Stimulated activated CD4-positive, alpha-beta T cell treated with anti-CD3 and anti-CD28 coated beads, Interleukin-2, amount 100 ng/mL, for 4 hours (primary cell): ENCODE results near the gene ST7L.
"Not testable (repeated sequence)": the region's sequence is repeated elsewhere in the genome, so short reads cannot be mapped to it uniquely, and the experiment has no call there.

Source experiments
- DNase-seq: peaks from one replicate; pipeline ENCODE4 v3.0.0-alpha.2; 2020; ENCODE audit warnings: low read depth

ST7L gene

GRCh38 chr1:112492076-112492475, 126.9 kb downstream of the ST7L start:
- no peak for DNase-seq

GRCh38 chr1:112488141-112488540, 130.8 kb downstream of the ST7L start:
- DNase-seq = no peak

- not testable (repeated sequence) for DNase-seq
Observed at GRCh38 chr1:112487686-112488085, 131.3 kb downstream of the ST7L start.

DNA sequence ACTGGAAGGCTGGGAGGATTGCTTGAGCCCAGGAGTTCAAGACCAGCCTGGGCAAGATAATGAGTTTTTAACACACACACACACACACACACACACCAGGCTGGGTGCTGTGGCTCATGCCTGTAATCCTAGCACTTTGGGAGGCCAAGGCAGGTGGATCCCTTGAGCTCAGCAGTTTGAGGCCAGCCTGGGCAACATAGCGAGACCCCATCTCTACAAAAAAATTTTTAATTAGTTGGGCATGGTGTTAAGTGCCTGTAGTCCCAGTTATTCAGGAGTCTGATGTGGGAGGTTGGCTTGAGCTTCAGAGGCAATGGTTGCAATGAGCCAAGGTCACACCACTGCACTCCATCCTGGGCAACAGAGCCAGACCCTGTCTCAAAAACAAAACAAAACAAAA, 132.9 kb downstream of the ST7L start:
- DNase-seq = not testable (repeated sequence)

DNA sequence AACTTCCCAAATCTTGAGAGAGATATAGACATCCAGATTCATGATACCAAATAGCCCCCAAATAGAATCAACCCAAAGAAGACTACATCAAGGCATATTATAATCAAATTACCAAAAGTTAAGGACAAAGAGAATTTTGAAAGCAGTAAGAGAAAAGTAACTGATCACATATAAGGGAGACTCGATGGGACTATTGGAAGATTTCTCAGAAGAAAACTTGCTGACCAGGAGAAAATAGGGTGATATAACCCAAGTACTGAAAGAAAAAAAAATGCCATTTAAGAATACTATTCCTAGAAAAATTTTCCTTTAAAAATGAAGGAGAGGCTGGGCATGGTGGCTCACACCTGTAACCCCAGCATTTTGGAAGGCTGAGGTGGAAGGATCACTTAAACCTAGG, 140.6 kb downstream of the ST7L start:
- DNase-seq = no peak

DNA sequence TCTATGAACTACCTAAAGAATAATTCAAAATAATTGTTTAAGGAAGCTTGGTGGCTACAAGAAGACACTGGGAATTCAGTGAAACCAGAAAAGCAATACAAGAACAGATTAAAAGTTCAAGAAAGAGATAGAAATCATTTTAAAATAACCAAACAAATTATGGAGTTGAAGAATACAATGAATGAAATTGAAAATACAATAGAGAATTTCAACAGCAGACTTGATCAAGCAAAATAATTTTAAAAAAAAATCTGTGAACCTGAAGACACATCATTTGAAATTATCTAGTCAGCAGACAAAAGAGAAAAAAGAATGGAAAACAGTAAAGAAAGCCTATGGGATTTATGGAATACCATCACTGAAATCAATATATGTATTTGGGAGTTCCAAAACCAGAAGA, 141.4 kb downstream of the ST7L start:
- DNase-seq = no peak
